ENCODE measurements around the gene TOR3A.

DNA sequence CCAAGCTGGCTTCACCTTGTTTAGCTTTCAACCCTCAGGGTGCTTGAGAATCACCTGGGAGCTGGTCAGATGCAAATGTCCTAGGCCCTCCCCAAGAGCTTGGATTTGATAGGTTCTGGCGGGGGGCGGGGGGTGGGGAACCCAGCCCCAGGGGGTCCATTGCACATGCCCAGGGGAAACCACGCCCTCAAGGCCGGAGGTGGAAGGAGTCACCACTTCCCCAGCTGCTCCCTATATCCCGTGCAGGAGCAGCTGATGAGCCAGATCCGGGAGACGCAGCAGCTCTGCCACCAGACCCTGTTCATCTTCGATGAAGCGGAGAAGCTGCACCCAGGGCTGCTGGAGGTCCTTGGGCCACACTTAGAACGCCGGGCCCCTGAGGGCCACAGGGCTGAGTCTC is 5.8 kb downstream of the TOR3A start:
- TF ChIP-seq, protein P1, sequence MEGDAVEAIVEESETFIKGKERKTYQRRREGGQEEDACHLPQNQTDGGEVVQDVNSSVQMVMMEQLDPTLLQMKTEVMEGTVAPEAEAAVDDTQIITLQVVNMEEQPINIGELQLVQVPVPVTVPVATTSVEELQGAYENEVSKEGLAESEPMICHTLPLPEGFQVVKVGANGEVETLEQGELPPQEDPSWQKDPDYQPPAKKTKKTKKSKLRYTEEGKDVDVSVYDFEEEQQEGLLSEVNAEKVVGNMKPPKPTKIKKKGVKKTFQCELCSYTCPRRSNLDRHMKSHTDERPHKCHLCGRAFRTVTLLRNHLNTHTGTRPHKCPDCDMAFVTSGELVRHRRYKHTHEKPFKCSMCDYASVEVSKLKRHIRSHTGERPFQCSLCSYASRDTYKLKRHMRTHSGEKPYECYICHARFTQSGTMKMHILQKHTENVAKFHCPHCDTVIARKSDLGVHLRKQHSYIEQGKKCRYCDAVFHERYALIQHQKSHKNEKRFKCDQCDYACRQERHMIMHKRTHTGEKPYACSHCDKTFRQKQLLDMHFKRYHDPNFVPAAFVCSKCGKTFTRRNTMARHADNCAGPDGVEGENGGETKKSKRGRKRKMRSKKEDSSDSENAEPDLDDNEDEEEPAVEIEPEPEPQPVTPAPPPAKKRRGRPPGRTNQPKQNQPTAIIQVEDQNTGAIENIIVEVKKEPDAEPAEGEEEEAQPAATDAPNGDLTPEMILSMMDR (conservative IDR thresholded peaks at IDR 0.05; ENCODE audit: low read depth, low read length): no peak
- TF ChIP-seq EZH2phosphoT487 (IDR thresholded peaks at IDR 0.05; ENCODE audit: borderline replicate concordance, low read length): no peak

Data from PC-3 (cell line).